ENCODE measurements around the gene THSD4. TPM values are rescaled to one million over a fixed set of nuclear protein-coding genes. Genes with fewer than 3 reads are reported as not detected.
A peak's percentile ranks its signal among the peaks of the same experiment; 100 is the strongest.
"Not testable (repeated sequence)": the region's sequence is repeated elsewhere in the genome, so short reads cannot be mapped to it uniquely, and the experiment has no call there.

Gene THSD4
- total RNA-seq, 1 donor: 50.9 TPM

DNA sequence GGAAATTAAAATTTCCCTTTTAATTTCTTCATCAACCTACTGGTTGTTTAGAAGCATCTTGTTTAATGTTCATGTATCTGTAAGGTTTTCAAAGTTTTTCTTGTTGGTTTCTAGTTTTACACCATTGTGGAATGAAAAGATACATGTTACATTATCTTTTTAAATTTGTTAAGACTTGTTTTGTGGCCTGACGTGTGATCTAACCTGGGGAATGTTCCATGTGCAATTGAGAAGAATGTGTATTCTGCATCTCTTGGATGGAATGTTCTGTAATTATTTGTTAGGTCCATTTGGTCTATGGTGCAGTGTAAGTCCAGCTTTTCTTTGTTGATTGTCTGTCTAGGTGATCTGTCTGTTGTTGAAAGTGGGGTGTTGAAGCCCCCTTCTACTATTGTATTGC, 45.7 kb downstream of the THSD4 start:
- TF ChIP-seq, protein P1, sequence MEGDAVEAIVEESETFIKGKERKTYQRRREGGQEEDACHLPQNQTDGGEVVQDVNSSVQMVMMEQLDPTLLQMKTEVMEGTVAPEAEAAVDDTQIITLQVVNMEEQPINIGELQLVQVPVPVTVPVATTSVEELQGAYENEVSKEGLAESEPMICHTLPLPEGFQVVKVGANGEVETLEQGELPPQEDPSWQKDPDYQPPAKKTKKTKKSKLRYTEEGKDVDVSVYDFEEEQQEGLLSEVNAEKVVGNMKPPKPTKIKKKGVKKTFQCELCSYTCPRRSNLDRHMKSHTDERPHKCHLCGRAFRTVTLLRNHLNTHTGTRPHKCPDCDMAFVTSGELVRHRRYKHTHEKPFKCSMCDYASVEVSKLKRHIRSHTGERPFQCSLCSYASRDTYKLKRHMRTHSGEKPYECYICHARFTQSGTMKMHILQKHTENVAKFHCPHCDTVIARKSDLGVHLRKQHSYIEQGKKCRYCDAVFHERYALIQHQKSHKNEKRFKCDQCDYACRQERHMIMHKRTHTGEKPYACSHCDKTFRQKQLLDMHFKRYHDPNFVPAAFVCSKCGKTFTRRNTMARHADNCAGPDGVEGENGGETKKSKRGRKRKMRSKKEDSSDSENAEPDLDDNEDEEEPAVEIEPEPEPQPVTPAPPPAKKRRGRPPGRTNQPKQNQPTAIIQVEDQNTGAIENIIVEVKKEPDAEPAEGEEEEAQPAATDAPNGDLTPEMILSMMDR (IDR thresholded peaks at IDR 0.05; ENCODE audit: insufficient read depth, low read length): no peak
- H3K4me3 ChIP-seq (ENCODE audit: low read depth, low read length): no peak overlapping the region
- no peak for DNase-seq (ENCODE audit: low read depth)

DNA sequence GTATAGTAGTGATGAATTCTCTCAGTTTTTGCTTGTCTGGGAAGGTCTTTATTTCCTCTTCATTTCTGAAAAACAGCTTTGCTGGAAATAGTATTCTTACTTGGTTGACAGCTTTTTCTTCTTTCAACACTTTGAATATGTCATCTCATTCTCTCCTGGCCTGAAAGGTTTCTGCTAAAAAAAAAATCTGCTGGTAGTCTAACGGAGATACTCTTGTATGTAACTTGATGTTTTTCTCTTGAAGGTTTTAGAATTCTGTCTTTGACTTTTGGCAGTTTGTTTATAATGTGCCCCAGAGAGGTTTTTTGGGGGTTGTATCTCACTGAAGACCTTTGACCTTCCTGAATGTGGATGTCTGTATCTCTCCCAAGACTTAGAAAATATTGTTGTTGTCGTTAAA, 47.0 kb downstream of the THSD4 start:
- no peak for DNase-seq (ENCODE audit: low read depth)
- H3K4me3 ChIP-seq (ENCODE audit: low read depth, low read length): no peak overlapping the region
- TF ChIP-seq, protein P1 (IDR thresholded peaks at IDR 0.05; ENCODE audit: insufficient read depth, low read length): no peak

DNA sequence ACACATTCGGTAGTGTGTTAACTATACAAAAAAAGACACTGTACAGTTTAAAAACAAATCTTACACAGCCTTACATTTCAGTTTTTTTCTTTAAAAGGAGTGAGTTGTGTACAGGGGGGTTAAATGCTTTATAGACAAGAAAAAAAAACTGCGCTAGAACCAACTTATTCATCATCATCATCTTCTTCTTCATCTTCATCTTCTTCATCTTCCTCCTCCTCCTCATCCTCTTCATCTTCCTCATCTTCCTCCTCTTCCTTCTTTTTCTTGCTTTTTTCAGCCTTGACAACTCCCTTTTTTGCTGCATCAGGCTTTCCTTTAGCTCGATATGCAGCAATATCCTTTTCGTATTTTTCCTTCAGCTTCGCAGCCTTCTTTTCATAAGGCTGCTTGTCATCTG, 49.3 kb downstream of the THSD4 start:
- not testable (repeated sequence) for H3K4me3 ChIP-seq (ENCODE audit: low read depth, low read length); DNase-seq (ENCODE audit: low read depth)

DNA sequence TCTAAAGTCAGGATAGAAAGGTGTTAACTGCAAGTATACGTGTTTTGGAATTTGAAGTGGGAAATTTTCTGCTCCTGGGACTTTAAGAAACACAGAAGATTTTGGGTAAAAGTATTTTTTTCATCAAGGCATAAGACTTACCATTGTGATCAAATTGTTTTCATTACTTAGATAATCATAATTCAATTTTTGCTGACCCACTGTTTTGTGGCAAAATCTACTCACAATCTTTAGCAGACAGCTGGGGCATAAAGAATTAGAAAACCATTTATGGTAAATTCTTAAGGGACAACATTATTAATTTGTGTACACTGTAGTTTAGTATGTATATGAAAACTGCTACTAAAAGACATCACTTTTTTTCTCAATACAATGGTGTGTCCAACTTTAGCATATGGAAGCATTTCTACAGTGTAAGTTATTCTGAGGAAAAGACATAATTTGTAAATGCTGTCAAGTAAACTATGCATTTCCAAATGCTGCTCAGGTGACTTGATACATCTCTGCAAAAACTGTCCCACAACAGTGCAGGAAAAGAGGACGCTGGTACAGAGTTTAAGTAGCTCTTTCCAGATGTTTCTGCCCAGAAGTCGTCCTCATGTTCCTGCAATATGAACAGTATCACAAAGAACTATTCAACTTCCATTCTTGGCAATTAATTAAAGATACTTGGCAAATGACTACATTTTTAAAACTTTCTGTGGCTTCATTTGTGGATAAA, 52.3 kb downstream of the THSD4 start:
- H3K4me3 ChIP-seq (ENCODE audit: low read depth, low read length): no peak overlapping the region
- TF ChIP-seq, protein P1 (IDR thresholded peaks at IDR 0.05; ENCODE audit: insufficient read depth, low read length): no peak
- DNase-seq (ENCODE audit: low read depth): peak; percentile 38

DNA sequence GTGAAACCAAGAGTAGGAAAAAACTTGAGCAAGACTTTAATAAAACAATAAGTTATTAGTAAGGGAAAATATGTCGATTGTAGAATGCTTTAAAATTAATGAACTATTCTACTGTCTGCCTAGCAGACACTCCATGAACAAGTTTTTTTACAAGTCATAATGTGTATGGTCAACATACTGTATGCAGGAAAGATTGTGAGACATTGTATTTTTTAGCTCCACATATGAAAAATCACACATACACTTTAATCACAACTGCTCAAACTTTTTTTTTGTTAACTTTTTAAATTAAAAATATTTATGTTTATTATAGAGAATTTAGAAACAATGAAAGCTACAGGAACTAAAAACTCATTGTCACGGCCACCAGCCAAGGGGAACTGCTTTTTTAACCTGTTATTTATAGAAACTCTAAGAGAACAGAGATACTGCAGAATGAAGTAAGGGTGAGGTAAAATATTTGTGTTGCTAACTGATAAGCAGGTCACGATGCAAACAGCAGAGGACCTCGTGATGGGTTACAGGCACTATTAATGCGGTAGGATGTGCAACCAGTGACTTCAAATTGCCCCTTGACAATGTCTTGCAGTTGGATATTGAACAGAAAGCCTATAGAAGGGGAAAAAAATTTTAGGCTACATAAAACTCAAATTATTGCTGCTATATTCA, 53.0 kb downstream of the THSD4 start:
- no peak overlapping the region for H3K4me3 ChIP-seq (ENCODE audit: low read depth, low read length)
- DNase-seq (ENCODE audit: low read depth): peak; percentile 29
- TF ChIP-seq, protein P1 (IDR thresholded peaks at IDR 0.05; ENCODE audit: insufficient read depth, low read length): no peak

DNA sequence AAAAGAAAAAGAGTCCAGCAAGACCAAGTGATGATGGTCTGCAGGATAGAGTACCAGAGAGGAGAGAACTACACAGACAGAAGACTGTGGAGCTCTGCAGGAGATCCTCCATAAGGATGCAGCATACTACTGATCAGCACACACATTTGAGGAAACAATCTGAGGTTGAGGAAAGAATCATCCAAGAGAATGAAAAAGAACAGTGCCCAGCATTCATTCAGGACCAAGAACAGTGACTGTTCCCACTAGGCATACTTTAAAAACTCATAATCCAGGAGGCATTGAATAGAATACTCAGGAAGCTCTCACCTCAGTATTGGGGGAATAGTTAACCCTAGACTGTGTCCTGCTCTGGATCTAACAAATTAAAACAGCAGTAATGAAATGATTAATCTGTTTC, 54.9 kb downstream of the THSD4 start:
- DNase-seq (ENCODE audit: low read depth): no peak
- TF ChIP-seq, protein P1 (IDR thresholded peaks at IDR 0.05; ENCODE audit: insufficient read depth, low read length): no peak
- no peak overlapping the region for H3K4me3 ChIP-seq (ENCODE audit: low read depth, low read length)

DNA sequence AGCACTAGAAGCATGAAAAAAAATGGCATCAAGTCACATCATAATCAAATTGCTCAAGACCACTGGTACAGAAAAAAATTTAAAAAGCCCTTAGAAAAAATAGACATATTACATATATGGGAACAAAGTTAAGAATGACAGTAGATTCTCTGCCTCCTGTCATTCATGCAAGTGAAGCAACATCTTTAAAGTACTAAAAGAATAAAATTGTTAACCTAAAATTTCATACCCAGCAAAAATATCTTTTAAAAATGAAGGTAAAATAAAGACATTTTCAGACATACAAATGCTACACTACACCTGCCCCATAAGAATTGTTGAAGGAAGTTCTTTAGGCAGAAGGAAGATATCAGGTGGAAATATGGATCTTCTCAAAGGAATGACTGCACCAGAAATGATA, 55.9 kb downstream of the THSD4 start:
- H3K4me3 ChIP-seq (ENCODE audit: low read depth, low read length): no peak overlapping the region
- TF ChIP-seq, protein P1 (IDR thresholded peaks at IDR 0.05; ENCODE audit: insufficient read depth, low read length): no peak
- DNase-seq (ENCODE audit: low read depth): no peak

DNA sequence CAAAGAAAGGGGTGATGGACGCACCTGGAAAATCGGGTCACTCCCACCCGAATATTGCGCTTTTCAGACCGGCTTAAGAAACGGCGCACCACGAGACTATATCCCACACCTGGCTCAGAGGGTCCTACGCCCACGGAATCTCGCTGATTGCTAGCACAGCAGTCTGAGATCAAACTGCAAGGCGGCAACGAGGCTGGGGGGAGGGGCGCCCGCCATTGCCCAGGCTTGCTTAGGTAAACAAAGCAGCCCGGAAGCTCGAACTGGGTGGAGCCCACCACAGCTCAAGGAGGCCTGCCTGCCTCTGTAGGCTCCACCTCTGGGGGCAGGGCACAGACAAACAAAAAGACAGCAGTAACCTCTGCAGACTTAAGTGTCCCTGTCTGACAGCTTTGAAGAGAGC, 59.1 kb downstream of the THSD4 start:
- H3K4me3 ChIP-seq (ENCODE audit: low read depth, low read length); DNase-seq (ENCODE audit: low read depth): not testable (repeated sequence)

Measured in fibroblast of the aortic adventitia (primary cell).